Breast epithelium (tissue), 4 donors: ENCODE measurements around the gene UBALD1. TPM values are rescaled to one million over a fixed set of nuclear protein-coding genes. Genes with fewer than 3 reads are reported as not detected.

Experiments
- DNase-seq, 2 donors: peaks; one replicate each; pipeline ENCODE4 v3.0.0-alpha.2; 2019; ENCODE audit warnings: low spot score in 2 of 2
- H3K27ac ChIP-seq, 2 donors: fragments of 200-600 bp; sonication (generic) in 1 of 2; one replicate each; pipeline ENCODE4 v1.5.1; 2016 to 2019; ENCODE audit warnings: mild to moderate bottlenecking in 1 of 2
- H3K27me3 ChIP-seq, 2 donors: fragments of 200-600 bp; sonication (generic) in 1 of 2; one replicate each; pipeline versions ENCODE4 v1.5.1 to v1.6.0; 2017 to 2019; ENCODE audit warnings: control low read depth in 1 of 2, mild to moderate bottlenecking in 1 of 2
- H3K36me3 ChIP-seq: fragments of 200-600 bp; one replicate; pipeline ENCODE4 v1.5.1; 2019
- H3K4me1 ChIP-seq, 2 donors: fragments of 200-600 bp; sonication (generic); one replicate each; pipeline ENCODE4 v1.5.1; 2016 to 2019; ENCODE audit warnings: control low read depth in 1 of 2
- H3K4me3 ChIP-seq, 3 donors: fragments of 200-600 bp; sonication (generic); 1 replicate in 2 of 3; 2 replicates in 1 of 3; pipeline ENCODE4 v1.5.1; 2016 to 2019; ENCODE audit warnings: mild to moderate bottlenecking in 3 of 3, moderate library complexity in 2 of 3
- H3K9me3 ChIP-seq, 2 donors: fragments of 200-600 bp; sonication (generic) in 1 of 2; one replicate each; pipeline ENCODE4 v1.5.1; 2016 to 2019; ENCODE audit warnings: control low read depth in 1 of 2
- CTCF ChIP-seq, 3 donors: fragments of 450-650 bp; IDR thresholded peaks; one replicate each; pipeline ENCODE4 v1.5.1; 2016 to 2017; ENCODE audit warnings: antibody characterized with exemption in 3 of 3, mild to moderate bottlenecking in 3 of 3, moderate library complexity in 3 of 3
- POLR2A ChIP-seq: fragments of 450-650 bp; IDR thresholded peaks from one replicate; pipeline ENCODE4 v1.6.1; 2016; ENCODE audit warnings: antibody characterized with exemption, mild to moderate bottlenecking, moderate library complexity
- POLR2AphosphoS5 ChIP-seq, 3 donors: sonication (generic); formaldehyde crosslinking; IDR thresholded peaks; one replicate each; pipeline ENCODE4 v1.6.1; 2017; ENCODE audit warnings: antibody characterized with exemption in 3 of 3
- intact Hi-C: fragments of 100-400 bp; cut with DNase I; formaldehyde crosslinking; loops from one replicate; pipeline ENCODE4 v1.15.1; 2023; ENCODE audit warnings: low total_unique reads
- total RNA-seq, 3 donors: library from RNA; depleted of rRNA; stranded (reverse); fragments of >200 nt; gene quantifications; one replicate each; pipeline ENCODE4 v1.1.0, GENCODE V29; 2016

Gene UBALD1
- total RNA-seq, 3 donors from 2014 or later = 5.8 to 11.3 (median 7.2) TPM

- intact Hi-C loops = no loop called here
These were observed 40.4 kb upstream of the UBALD1 start for GRCh38 chr16:4654964-4655590.

GRCh38 chr16:4654011-4654963 lies 39.6 kb upstream of the UBALD1 start:
- Histone ChIP-seq H3K27ac (no peak overlapping the region), H3K4me3 (no peak overlapping the region), H3K36me3 (no peaks in the 10 kb centered on the region), H3K9me3 (no peaks in the 10 kb centered on the region), H3K4me1 (no peaks in the 10 kb centered on the region), H3K27me3 (no peaks in the 10 kb centered on the region)
- DNase-seq = peak in 1 of 2 donors; percentile 62
- TF ChIP-seq CTCF (IDR thresholded peaks at IDR 0.05) = no peak
- TF ChIP-seq POLR2AphosphoS5 (IDR thresholded peaks at IDR 0.05) = no peak
- TF ChIP-seq POLR2A = no peak
- intact Hi-C loops = no loop called here

More at GRCh38 chr16:4654964-4655590, 40.4 kb upstream of the UBALD1 start:
- Histone ChIP-seq H3K4me1 (peaks cover 0 to under 1% of the 10 kb centered on the region in 2 donors), H3K36me3 (no peaks in the 10 kb centered on the region), H3K27me3 (no peaks in the 10 kb centered on the region), H3K9me3 (no peaks in the 10 kb centered on the region), H3K4me3 (no peak overlapping the region), H3K27ac (no peak overlapping the region)
- TF ChIP-seq POLR2AphosphoS5 (IDR thresholded peaks at IDR 0.05) (no peak), POLR2A (no peak), CTCF (IDR thresholded peaks at IDR 0.05) (no peak)
- DNase-seq = no peak

- no peak overlapping the region for H3K27ac ChIP-seq
- TF ChIP-seq POLR2AphosphoS5 (IDR thresholded peaks at IDR 0.05) = no peak
- no peak for TF ChIP-seq POLR2A
- no peak for TF ChIP-seq CTCF (IDR thresholded peaks at IDR 0.05)
- no peaks in the 10 kb centered on the region for H3K9me3 ChIP-seq
- no peak for DNase-seq
- no peaks in the 10 kb centered on the region for H3K27me3 ChIP-seq
- intact Hi-C loops = no loop called here
- no peak overlapping the region for H3K4me3 ChIP-seq
- no peaks in the 10 kb centered on the region for H3K4me1 ChIP-seq
- H3K36me3 ChIP-seq = no peaks in the 10 kb centered on the region
These were observed 37.9 kb upstream of the UBALD1 start for GRCh38 chr16:4652561-4652960.

DNA sequence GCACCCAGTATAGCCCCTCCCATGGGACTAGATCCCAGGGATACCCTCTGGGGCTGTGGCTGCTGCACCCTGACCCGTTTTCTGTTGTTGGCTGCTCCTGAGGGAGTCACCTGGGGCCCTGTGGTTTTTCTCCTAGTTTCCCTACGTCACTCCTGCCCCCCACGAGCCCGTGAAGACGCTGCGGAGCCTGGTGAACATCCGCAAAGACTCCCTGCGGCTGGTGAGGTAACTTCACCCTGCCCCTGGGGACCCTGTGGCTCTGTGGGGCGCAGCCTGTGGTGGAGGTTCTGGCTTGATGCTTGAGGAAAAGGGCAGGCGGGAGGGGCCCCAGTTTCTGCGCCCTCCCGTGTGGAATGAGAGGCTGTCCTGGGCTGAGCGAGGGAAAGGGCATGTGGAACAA lies 37.1 kb upstream of the UBALD1 start:
- Histone ChIP-seq H3K36me3 (no peaks in the 10 kb centered on the region), H3K27ac (no peak overlapping the region), H3K27me3 (no peaks in the 10 kb centered on the region), H3K4me3 (no peak overlapping the region), H3K4me1 (no peaks in the 10 kb centered on the region), H3K9me3 (no peaks in the 10 kb centered on the region)
- DNase-seq = no peak
- TF ChIP-seq POLR2AphosphoS5 (IDR thresholded peaks at IDR 0.05) (no peak), CTCF (IDR thresholded peaks at IDR 0.05) (no peak), POLR2A (no peak)
- intact Hi-C loops = no loop called here
